Activated T-cell treated with anti-CD3 and anti-CD28 coated beads, Interleukin-2, amount 50 U/mL, for 72 hours (primary cell): ENCODE measurements around the gene TOM1L1. TPM values are rescaled to one million over a fixed set of nuclear protein-coding genes. Genes with fewer than 3 reads are reported as not detected.

Experiments
- ATAC-seq, 2 donors: fragments of 150-1000 bp; cut with Tn5 transposase; replicated peaks in 1 of 2; 2 replicates each; pipeline ENCODE4 v1.10.0; 2021; ENCODE audit warnings: moderate library complexity in 2 of 2, mild to moderate bottlenecking in 1 of 2
- DNase-seq, 2 donors: peaks; one replicate each; pipeline ENCODE4 v3.0.0; 2021 to 2022; ENCODE audit warnings: mixed read lengths in 1 of 2
- H3K27ac Mint-ChIP-seq: one replicate; pipeline ENCODE4 v1.8.0; 2022; ENCODE audit warnings: mild to moderate bottlenecking, moderate library complexity, mixed read lengths
- H3K27me3 Mint-ChIP-seq: one replicate; pipeline ENCODE4 v1.8.0; 2022; ENCODE audit warnings: low read depth, mixed read lengths
- H3K36me3 Mint-ChIP-seq, 2 donors: one replicate each; pipeline ENCODE4 v1.8.0; 2022; ENCODE audit warnings: mixed read lengths in 2 of 2, mild to moderate bottlenecking in 1 of 2; ENCODE audit not compliant: insufficient read depth in 2 of 2
- H3K4me1 Mint-ChIP-seq: one replicate; pipeline ENCODE4 v1.8.0; 2022; ENCODE audit warnings: low read depth, mixed read lengths
- H3K4me3 Mint-ChIP-seq, 2 donors: one replicate each; pipeline ENCODE4 v1.8.0; 2022; ENCODE audit warnings: mild to moderate bottlenecking in 2 of 2, mixed read lengths in 2 of 2, moderate library complexity in 2 of 2
- H3K9me3 Mint-ChIP-seq, 2 donors: one replicate each; pipeline ENCODE4 v1.8.0; 2022; ENCODE audit warnings: mixed read lengths in 2 of 2
- total RNA-seq, 2 donors: library from RNA; stranded (reverse); gene quantifications; one replicate each; pipeline ENCODE4 v1.2.3, GENCODE V29; 2022

TOM1L1 gene
- total RNA-seq, 2 donors from 2014 or later = 0.74 to 1.00 TPM

DNA sequence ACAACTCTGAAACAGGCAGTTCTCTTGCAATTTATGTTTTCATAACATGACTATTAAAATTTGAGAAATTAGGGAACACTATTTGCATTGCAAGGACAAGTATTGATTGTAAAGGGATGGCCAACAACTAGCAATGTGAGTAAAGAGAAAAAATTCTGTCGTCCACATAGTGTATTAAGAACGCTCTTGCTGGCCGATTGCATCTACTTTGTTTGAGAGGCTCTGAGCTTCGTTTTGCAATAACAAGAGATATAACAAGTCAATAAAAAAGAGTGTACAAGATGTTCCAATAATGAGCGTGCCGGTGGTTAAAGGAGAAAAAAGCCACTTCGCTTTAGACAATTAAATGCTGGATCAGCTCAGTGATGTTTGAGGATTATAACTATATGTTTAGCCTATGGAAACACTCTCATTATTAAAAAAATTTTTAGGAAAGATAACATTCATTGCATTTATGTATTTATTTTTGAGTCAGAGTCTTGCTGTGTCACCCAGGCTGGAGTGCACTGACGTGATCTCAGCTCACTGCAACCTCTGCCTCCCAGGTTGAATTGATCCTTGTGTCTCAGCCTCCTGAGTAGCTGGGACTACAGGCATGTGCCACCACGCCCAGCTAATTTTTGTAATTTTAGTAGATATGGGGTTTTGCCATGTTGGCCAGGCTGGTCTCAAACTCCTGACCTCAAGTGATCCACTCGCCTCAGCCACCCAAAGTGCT is 19.2 kb upstream of the TOM1L1 start:
- ATAC-seq (no peak), DNase-seq (no peak)
- Mint-ChIP-seq H3K4me3 (no peak overlapping the region), H3K9me3 (peaks cover 0 to 2% of the 10 kb centered on the region in 2 donors), H3K27ac (no peak overlapping the region), H3K36me3 (no peaks in the 10 kb centered on the region), H3K27me3 (peaks cover 17% of the 10 kb centered on the region), H3K4me1 (peaks cover 5% of the 10 kb centered on the region)

- ATAC-seq (no peak), DNase-seq (no peak)
- Mint-ChIP-seq H3K36me3 (no peaks in the 10 kb centered on the region), H3K27ac (no peak overlapping the region), H3K4me3 (no peak overlapping the region), H3K4me1 (peaks cover 5% of the 10 kb centered on the region), H3K27me3 (peaks cover 17% of the 10 kb centered on the region), H3K9me3 (peaks cover 0 to 2% of the 10 kb centered on the region in 2 donors)
Measured at GRCh38 chr17:54882371-54882770, 18.3 kb upstream of the TOM1L1 start.

- Mint-ChIP-seq H3K36me3 (no peaks in the 10 kb centered on the region), H3K4me1 (peaks cover 5% of the 10 kb centered on the region), H3K27ac (no peak overlapping the region), H3K9me3 (peaks cover 0 to 2% of the 10 kb centered on the region in 2 donors), H3K27me3 (peaks cover 13% of the 10 kb centered on the region), H3K4me3 (no peak overlapping the region)
- ATAC-seq (peak; percentile 86 to 95), DNase-seq (peak; percentile 3 to 16)
Measured at GRCh38 chr17:54882950-54883349, 17.7 kb upstream of the TOM1L1 start.

DNA sequence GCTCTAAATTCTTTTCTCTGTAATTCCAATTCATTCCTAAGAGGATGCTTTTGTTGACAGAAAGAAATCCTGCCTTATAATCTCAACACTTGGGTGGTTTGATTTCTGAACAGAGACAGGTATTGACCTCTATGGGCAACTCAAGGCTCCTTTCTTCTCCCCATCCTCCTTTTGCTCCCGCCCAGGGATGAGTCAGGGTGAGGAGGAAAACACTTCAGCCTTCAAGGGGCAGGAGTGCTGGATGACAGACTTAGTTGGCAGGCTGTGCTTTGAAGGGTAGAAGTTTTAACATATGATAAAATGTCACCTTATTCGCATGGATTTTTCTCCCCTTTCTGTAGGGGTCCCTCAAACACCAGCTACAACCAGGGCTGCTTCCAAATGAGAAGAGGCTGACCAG is 16.7 kb upstream of the TOM1L1 start:
- DNase-seq (no peak), ATAC-seq (no peak)
- no peak overlapping the region for H3K27ac Mint-ChIP-seq
- H3K27me3 Mint-ChIP-seq = peaks cover 6% of the 10 kb centered on the region
- H3K4me1 Mint-ChIP-seq = peaks cover 5% of the 10 kb centered on the region
- no peaks in the 10 kb centered on the region for H3K9me3 Mint-ChIP-seq
- H3K4me3 Mint-ChIP-seq = no peak overlapping the region
- no peaks in the 10 kb centered on the region for H3K36me3 Mint-ChIP-seq

DNA sequence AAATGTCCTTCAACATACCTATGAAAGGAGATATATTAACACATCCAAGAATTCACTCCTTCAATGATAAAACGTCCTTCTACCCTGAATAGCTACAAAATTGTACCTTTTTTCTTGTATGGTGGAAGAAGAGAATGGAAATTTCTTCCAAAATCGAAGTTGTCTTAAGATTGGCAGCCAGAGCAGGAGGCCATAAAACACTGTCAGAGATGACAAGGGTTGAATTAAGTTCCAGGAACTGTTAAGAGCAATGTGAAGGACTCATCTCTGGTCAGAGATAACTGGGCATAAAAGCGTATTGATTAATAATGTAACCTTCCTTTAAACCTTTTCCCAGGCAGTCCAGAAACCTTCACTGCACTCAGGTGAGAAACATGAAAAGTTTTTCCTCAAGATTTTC is 12.9 kb upstream of the TOM1L1 start:
- peaks cover 5% of the 10 kb centered on the region for H3K27me3 Mint-ChIP-seq
- H3K4me3 Mint-ChIP-seq = no peak overlapping the region
- no peak overlapping the region for H3K27ac Mint-ChIP-seq
- peaks cover under 1% of the 10 kb centered on the region for H3K4me1 Mint-ChIP-seq
- no peaks in the 10 kb centered on the region for H3K36me3 Mint-ChIP-seq
- no peak for ATAC-seq
- DNase-seq = no peak
- H3K9me3 Mint-ChIP-seq = no peaks in the 10 kb centered on the region

DNA sequence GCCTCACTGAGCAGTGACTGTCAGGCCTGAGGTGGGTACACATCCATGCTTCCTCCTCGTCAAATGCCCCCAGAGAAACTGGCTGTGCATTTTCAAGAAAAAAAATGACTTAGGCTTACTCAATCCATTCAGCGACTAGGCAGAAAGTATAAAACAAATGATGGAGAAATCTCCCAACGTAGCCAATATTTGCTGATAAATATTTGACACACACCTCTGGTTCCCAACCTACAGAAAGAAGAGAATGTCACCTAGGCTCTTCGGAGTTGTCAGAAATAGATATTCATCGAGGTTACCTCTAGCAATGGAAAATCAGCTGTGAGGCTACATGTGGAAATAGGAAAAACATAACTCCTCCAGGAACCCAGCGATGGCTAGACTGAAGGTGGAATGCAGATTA is 12.4 kb upstream of the TOM1L1 start:
- H3K9me3 Mint-ChIP-seq = no peaks in the 10 kb centered on the region
- H3K4me3 Mint-ChIP-seq = no peak overlapping the region
- H3K27ac Mint-ChIP-seq = no peak overlapping the region
- no peaks in the 10 kb centered on the region for H3K36me3 Mint-ChIP-seq
- ATAC-seq (no peak), DNase-seq (no peak)
- H3K27me3 Mint-ChIP-seq = peaks cover 9% of the 10 kb centered on the region
- no peaks in the 10 kb centered on the region for H3K4me1 Mint-ChIP-seq

DNA sequence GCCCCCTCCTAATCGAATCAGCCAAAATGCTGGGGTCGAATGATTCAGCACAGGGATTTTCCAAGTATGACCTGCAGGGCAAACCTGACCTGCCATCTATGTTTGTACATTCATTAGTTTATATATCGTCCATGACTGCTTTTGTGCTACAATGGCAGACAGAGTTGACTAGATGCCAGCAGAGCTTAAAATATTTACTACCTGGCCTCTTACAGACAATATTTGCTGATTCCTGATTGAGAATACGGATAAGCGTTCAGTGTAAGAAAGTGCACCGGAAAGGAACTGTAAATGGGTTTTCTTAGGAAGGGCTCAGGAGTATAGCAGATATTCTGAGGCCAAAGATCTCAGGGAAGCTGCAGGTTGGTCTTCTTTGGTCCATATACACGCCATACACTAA is 11.7 kb upstream of the TOM1L1 start:
- DNase-seq (no peak), ATAC-seq (no peak)
- Mint-ChIP-seq H3K27me3 (peaks cover 17% of the 10 kb centered on the region), H3K4me3 (no peak overlapping the region), H3K4me1 (no peaks in the 10 kb centered on the region), H3K27ac (no peak overlapping the region), H3K36me3 (no peaks in the 10 kb centered on the region), H3K9me3 (no peaks in the 10 kb centered on the region)

DNA sequence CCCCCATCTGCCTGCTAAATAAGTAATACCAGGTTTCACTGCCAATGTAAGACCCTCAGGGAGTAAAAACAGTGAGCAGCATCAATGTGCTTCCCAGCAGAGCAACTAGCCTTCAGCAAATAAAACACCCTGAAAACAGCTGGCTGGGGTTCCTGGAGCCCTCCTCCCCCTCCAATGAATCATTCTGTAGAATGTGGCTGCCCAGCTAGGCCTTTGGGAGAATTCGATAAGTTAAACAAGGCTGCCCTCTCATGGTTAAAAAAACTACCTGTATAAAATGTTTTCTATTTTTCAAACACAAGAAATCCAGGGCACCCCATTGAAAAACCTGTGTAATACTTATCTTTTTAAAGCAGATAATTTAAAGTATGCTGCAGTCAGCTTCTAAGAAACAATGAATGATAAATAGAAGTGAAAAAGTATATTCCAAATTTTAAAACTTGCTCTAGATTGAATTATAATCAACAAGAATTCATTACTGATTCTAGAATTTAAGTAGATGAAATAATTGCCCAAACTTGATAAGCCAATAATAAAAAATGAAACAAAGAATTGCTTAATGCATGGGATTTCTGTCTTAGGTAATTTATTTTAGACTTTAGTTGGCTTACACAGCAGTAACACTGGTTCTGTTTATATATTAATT is 9.4 kb upstream of the TOM1L1 start:
- DNase-seq (peak; percentile 2 to 8), ATAC-seq (peak; percentile 41 to 50)
- H3K9me3 Mint-ChIP-seq = no peaks in the 10 kb centered on the region
- no peaks in the 10 kb centered on the region for H3K36me3 Mint-ChIP-seq
- no peak overlapping the region for H3K4me3 Mint-ChIP-seq
- H3K4me1 Mint-ChIP-seq = no peaks in the 10 kb centered on the region
- no peak overlapping the region for H3K27ac Mint-ChIP-seq
- peaks cover 28% of the 10 kb centered on the region for H3K27me3 Mint-ChIP-seq

- Mint-ChIP-seq H3K4me3 (no peak overlapping the region), H3K36me3 (no peaks in the 10 kb centered on the region), H3K27me3 (peaks cover 37% of the 10 kb centered on the region), H3K4me1 (no peaks in the 10 kb centered on the region), H3K9me3 (no peaks in the 10 kb centered on the region), H3K27ac (no peak overlapping the region)
- DNase-seq (no peak), ATAC-seq (no peak)
Measured at GRCh38 chr17:54892360-54892759, 8.3 kb upstream of the TOM1L1 start.

GRCh38 chr17:54898576-54898975 is 2.1 kb upstream of the TOM1L1 start:
- no peaks in the 10 kb centered on the region for H3K36me3 Mint-ChIP-seq
- ATAC-seq (no peak), DNase-seq (no peak)
- no peaks in the 10 kb centered on the region for H3K9me3 Mint-ChIP-seq
- peaks cover 60% of the 10 kb centered on the region for H3K27me3 Mint-ChIP-seq
- H3K4me1 Mint-ChIP-seq = no peaks in the 10 kb centered on the region
- H3K4me3 Mint-ChIP-seq = no peak overlapping the region
- H3K27ac Mint-ChIP-seq = no peak overlapping the region

DNA sequence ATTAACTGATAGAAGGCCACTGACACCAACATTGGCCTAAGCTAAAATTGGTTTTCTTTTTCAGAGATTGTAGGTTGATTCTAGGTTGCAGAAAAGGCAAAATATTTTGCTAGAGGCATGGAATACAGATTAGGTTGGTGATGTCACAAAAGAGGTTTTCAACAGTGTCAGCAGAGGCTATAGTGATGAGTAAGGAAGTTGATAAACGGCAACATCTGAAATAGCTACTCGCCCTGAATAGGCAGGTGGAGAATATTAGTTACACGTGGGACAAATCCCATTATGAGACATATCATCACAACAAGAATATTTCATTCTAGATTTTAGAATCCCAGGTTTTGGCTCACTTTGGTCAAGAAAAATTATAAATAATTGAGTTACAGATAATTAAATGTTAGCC is 1.5 kb upstream of the TOM1L1 start:
- H3K27me3 Mint-ChIP-seq = peaks cover 54% of the 10 kb centered on the region
- no peaks in the 10 kb centered on the region for H3K4me1 Mint-ChIP-seq
- no peak for ATAC-seq
- DNase-seq = no peak
- no peak overlapping the region for H3K27ac Mint-ChIP-seq
- H3K4me3 Mint-ChIP-seq = no peak overlapping the region
- H3K9me3 Mint-ChIP-seq = no peaks in the 10 kb centered on the region
- no peaks in the 10 kb centered on the region for H3K36me3 Mint-ChIP-seq

DNA sequence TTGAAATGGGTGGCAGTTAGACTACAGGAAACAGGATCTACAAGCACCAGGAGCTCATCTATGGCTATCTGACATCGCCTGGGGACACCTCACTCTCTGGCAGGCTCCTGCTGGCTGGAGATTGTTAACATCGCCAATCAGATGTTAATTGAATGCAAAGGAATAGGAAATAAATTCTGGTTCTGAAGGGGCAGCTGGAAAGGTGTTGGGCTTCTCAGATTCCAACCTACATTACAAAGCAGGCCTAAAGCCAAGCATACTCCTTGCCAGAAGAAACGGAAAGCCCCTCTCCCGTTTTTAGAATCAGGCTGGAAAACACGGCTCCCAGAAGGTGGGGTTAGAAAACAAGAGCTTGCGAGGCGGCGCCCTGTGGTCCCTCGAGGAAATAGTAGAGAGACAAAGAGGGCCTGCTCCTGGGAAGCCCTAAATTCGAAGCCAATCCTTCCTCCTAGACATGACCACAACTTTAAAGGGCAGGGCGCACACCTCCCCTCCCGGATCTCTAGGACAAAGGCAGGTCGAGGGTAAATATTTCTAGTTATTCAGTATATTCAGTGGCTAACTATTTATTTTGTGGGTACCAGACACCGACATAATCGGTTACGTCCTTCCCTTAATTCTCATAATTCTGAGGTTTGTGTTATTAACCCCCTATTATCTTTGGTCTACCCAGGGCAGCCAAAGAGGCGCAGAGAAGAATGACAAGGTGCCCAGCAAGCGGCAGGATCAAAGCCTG is 763 bp upstream of the TOM1L1 start:
- peak overlapping the region; percentile 58 to 62 for H3K4me3 Mint-ChIP-seq
- no peaks in the 10 kb centered on the region for H3K9me3 Mint-ChIP-seq
- H3K36me3 Mint-ChIP-seq = no peaks in the 10 kb centered on the region
- no peak for DNase-seq
- no peaks in the 10 kb centered on the region for H3K4me1 Mint-ChIP-seq
- peak in 1 of 2 donors; percentile 20 for ATAC-seq
- H3K27ac Mint-ChIP-seq = no peak overlapping the region
- peaks cover 52% of the 10 kb centered on the region for H3K27me3 Mint-ChIP-seq

GRCh38 chr17:54901230-54901822 is 674 bp downstream of the TOM1L1 start:
- no peak for DNase-seq
- ATAC-seq = no peak
- no peaks in the 10 kb centered on the region for H3K9me3 Mint-ChIP-seq
- no peaks in the 10 kb centered on the region for H3K4me1 Mint-ChIP-seq
- peaks cover 45% of the 10 kb centered on the region for H3K27me3 Mint-ChIP-seq
- H3K27ac Mint-ChIP-seq = no peak overlapping the region
- peak overlapping the region; percentile 36 to 62 for H3K4me3 Mint-ChIP-seq
- no peaks in the 10 kb centered on the region for H3K36me3 Mint-ChIP-seq
